SU-DHL-6 (cell line): Measurements from ENCODE around the gene ZNF768.

Source experiments
- H2AFZ ChIP-seq: fragments of 200-600 bp; sonication (generic); 2 replicates; pipeline ENCODE4 v1.6.1; 2014; ENCODE audit warnings: low read depth, mild to moderate bottlenecking, moderate library complexity, mixed read lengths, antibody characterized with exemption, low read length; ENCODE audit not compliant: severe bottlenecking
- H3F3A ChIP-seq: fragments of 200-600 bp; shearing (Covaris generic); 2 replicates; pipeline ENCODE4 v1.6.0; 2016; ENCODE audit warnings: antibody characterized with exemption, mild to moderate bottlenecking; ENCODE audit not compliant: insufficient read depth
- H3K27ac ChIP-seq: fragments of 200-600 bp; sonication (generic); 2 replicates; pipeline ENCODE4 v1.5.1; 2016; ENCODE audit warnings: low read depth, mild to moderate bottlenecking, low read length, moderate library complexity, mixed read lengths
- H3K27me3 ChIP-seq: fragments of 200-600 bp; sonication (generic), shearing (Covaris generic); 2 replicates; pipeline ENCODE4 v1.6.0; 2014; ENCODE audit warnings: mild to moderate bottlenecking, low read length
- H3K36me3 ChIP-seq: fragments of 200-600 bp; sonication (generic); 2 replicates; pipeline ENCODE4 v1.6.1; 2014; ENCODE audit warnings: mild to moderate bottlenecking, low read length, mixed read lengths
- H3K4me2 ChIP-seq: fragments of 300-600, 200-600 bp; shearing (Covaris generic), sonication (generic); 2 replicates; pipeline ENCODE4 v1.6.0; 2014; ENCODE audit warnings: low read length, low read depth, mild to moderate bottlenecking; ENCODE audit not compliant: poor library complexity, severe bottlenecking
- H3K4me3 ChIP-seq: fragments of 200-600 bp; sonication (generic); 2 replicates; pipeline ENCODE4 v1.5.1; 2014; ENCODE audit warnings: antibody characterized with exemption, low read length, mild to moderate bottlenecking, mixed read lengths; ENCODE audit not compliant: insufficient read depth, poor library complexity, severe bottlenecking
- H3K79me2 ChIP-seq: fragments of 200-600 bp; sonication (generic); 2 replicates; pipeline ENCODE4 v1.6.1; 2014; ENCODE audit warnings: mild to moderate bottlenecking, low read length, moderate library complexity; ENCODE audit not compliant: insufficient read depth
- H3K9ac ChIP-seq: fragments of 200-600 bp; sonication (generic); 2 replicates; pipeline ENCODE4 v1.7.0; 2014; ENCODE audit warnings: mild to moderate bottlenecking, low read length
- H3K9me2 ChIP-seq: fragments of 200-600 bp; sonication (generic); replicated peaks from 2 replicates; pipeline ENCODE4 v1.6.1; 2014; ENCODE audit warnings: low read length; ENCODE audit not compliant: insufficient read depth
- H3K9me3 ChIP-seq: fragments of 200-600 bp; sonication (generic); 2 replicates; pipeline ENCODE4 v1.6.1; 2014; ENCODE audit warnings: low read length, mixed read lengths; ENCODE audit not compliant: insufficient read depth
- H4K20me1 ChIP-seq: fragments of 200-600 bp; sonication (generic); 2 replicates; pipeline ENCODE4 v1.6.1; 2014; ENCODE audit warnings: low read depth, mild to moderate bottlenecking, antibody characterized with exemption, low read length, moderate library complexity, mixed read lengths
- EZH2phosphoT487 ChIP-seq: fragments of 200-600 bp; sonication (generic), shearing (Covaris generic); conservative IDR thresholded peaks from 2 replicates; pipeline ENCODE4 v1.6.1; 2018; ENCODE audit warnings: mild to moderate bottlenecking, antibody characterized with exemption, low read length, moderate library complexity, mixed read lengths
- TF ChIP-seq, protein P1 (sequence below): fragments of 200-600 bp; sonication (generic); IDR thresholded peaks from one replicate; pipeline ENCODE4 v1.5.1; 2017; ENCODE audit warnings: antibody characterized with exemption, mild to moderate bottlenecking, low read length, moderate library complexity; ENCODE audit not compliant: insufficient read depth, poor library complexity, severe bottlenecking

The ZNF768 gene

GRCh38 chr16:30488764-30489605 lies 37.4 kb downstream of the ZNF768 start:
- Histone ChIP-seq H3K9ac (no peak overlapping the region), H3K36me3 (peaks cover 36% of the 10 kb centered on the region), H3K27ac (no peak overlapping the region), H3K79me2 (peaks cover 13% of the 10 kb centered on the region), H3F3A (0 out of 2 replicates have a peak, but pooled peaks cover 4% of the 10 kb centered on the region), H3K9me3 (no peaks in the 10 kb centered on the region), H3K27me3 (no peaks in the 10 kb centered on the region), H4K20me1 (no peaks in the 10 kb centered on the region), H2AFZ (no peak overlapping the region), H3K4me2 (no peak overlapping the region), H3K4me3 (no peak overlapping the region), H3K9me2 (no peaks in the 10 kb centered on the region)
- TF ChIP-seq EZH2phosphoT487: no peak
- TF ChIP-seq, protein P1, sequence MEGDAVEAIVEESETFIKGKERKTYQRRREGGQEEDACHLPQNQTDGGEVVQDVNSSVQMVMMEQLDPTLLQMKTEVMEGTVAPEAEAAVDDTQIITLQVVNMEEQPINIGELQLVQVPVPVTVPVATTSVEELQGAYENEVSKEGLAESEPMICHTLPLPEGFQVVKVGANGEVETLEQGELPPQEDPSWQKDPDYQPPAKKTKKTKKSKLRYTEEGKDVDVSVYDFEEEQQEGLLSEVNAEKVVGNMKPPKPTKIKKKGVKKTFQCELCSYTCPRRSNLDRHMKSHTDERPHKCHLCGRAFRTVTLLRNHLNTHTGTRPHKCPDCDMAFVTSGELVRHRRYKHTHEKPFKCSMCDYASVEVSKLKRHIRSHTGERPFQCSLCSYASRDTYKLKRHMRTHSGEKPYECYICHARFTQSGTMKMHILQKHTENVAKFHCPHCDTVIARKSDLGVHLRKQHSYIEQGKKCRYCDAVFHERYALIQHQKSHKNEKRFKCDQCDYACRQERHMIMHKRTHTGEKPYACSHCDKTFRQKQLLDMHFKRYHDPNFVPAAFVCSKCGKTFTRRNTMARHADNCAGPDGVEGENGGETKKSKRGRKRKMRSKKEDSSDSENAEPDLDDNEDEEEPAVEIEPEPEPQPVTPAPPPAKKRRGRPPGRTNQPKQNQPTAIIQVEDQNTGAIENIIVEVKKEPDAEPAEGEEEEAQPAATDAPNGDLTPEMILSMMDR: no peak

GRCh38 chr16:30485818-30486436 lies 40.4 kb downstream of the ZNF768 start:
- peaks cover 19% of the 10 kb centered on the region for H3K79me2 ChIP-seq

DNA sequence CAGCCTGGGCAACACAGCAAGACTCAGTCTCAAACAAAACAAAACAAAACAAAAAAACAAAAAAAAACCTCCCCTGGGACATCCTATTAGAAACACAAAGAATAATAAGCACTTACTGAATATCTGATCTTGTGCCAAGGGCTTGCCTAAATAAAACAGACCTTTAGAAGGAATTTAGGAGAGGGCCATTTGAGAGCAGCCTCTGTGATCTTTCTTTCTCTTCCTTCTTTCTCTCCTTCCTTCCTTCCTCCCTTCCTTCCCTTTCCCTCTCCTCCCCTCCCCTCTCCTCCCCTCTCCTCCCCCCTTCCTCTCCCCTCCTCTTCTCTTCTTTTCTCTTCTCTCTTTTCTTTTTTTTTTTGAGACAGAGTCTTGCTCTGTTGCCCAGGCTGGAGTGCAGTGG lies 41.5 kb downstream of the ZNF768 start:
- Histone ChIP-seq H3F3A (peaks cover 4% of the 10 kb centered on the region; the same call in 1 of the 2 replicates), H3K36me3 (peaks cover 39% of the 10 kb centered on the region), H3K27me3 (no peaks in the 10 kb centered on the region), H3K4me2 (no peak overlapping the region), H3K27ac (no peak overlapping the region), H2AFZ (no peak overlapping the region), H3K4me3 (no peak overlapping the region), H3K9me3 (no peaks in the 10 kb centered on the region), H4K20me1 (no peaks in the 10 kb centered on the region), H3K9ac (no peak overlapping the region), H3K9me2 (no peaks in the 10 kb centered on the region), H3K79me2 (peaks cover 28% of the 10 kb centered on the region)
- TF ChIP-seq EZH2phosphoT487: no peak
- TF ChIP-seq, protein P1: no peak

More at GRCh38 chr16:30485818-30486436, 40.4 kb downstream of the ZNF768 start:
- Histone ChIP-seq H3K9me3 (no peaks in the 10 kb centered on the region), H3F3A (peaks cover 4% of the 10 kb centered on the region; the same call in 1 of the 2 replicates), H3K9me2 (no peaks in the 10 kb centered on the region), H3K27ac (no peak overlapping the region), H3K27me3 (no peaks in the 10 kb centered on the region), H3K4me3 (no peak overlapping the region), H3K4me2 (no peak overlapping the region), H4K20me1 (no peaks in the 10 kb centered on the region), H3K36me3 (peaks cover 39% of the 10 kb centered on the region), H3K9ac (no peak overlapping the region), H2AFZ (no peak overlapping the region)
- TF ChIP-seq, protein P1: no peak
- TF ChIP-seq EZH2phosphoT487: no peak
